ENCODE measurements around the gene RPL31.

The RPL31 gene

GRCh38 chr2:101001691-101002561 is at the start of gene RPL31:
Gene RPL31 (plus strand): TSS chr2:101002289. CDS start chr2:101002702, 413 bp downstream.
- peak; percentile 95 for DNase-seq (ENCODE audit: low spot score)

GRCh38 chr2:100952512-100952911 is 49.6 kb upstream of the RPL31 start:
- DNase-seq (ENCODE audit: low spot score): no peak

GRCh38 chr2:100953406-100954043 is 48.6 kb upstream of the RPL31 start:
- DNase-seq (ENCODE audit: low spot score): no peak

- DNase-seq (ENCODE audit: low spot score): no peak
Observed at GRCh38 chr2:100954044-100954420, 48.1 kb upstream of the RPL31 start.

- DNase-seq (ENCODE audit: low spot score): no peak
Observed at GRCh38 chr2:100955226-100955625, 46.9 kb upstream of the RPL31 start.

GRCh38 chr2:100956081-100956480 is 46.0 kb upstream of the RPL31 start:
- no peak for DNase-seq (ENCODE audit: low spot score)

- DNase-seq (ENCODE audit: low spot score): no peak
Observed at GRCh38 chr2:100957996-100958653, 44.0 kb upstream of the RPL31 start.

GRCh38 chr2:100959225-100959880 is 42.7 kb upstream of the RPL31 start:
- DNase-seq (ENCODE audit: low spot score): no peak

GRCh38 chr2:100960688-100961087 is 41.4 kb upstream of the RPL31 start:
- DNase-seq (ENCODE audit: low spot score): no peak

- no peak for DNase-seq (ENCODE audit: low spot score)
Observed at GRCh38 chr2:100962366-100963025, 39.6 kb upstream of the RPL31 start.

- no peak for DNase-seq (ENCODE audit: low spot score)
Observed at GRCh38 chr2:100963026-100963375, 39.1 kb upstream of the RPL31 start.

- no peak for DNase-seq (ENCODE audit: low spot score)
Observed at GRCh38 chr2:100964222-100964621, 37.9 kb upstream of the RPL31 start.

GRCh38 chr2:100964681-100965169 is 37.4 kb upstream of the RPL31 start:
- no peak for DNase-seq (ENCODE audit: low spot score)

- no peak for DNase-seq (ENCODE audit: low spot score)
Observed at GRCh38 chr2:100965596-100965995, 36.5 kb upstream of the RPL31 start.

GRCh38 chr2:100967716-100968115 is 34.4 kb upstream of the RPL31 start:
- no peak for DNase-seq (ENCODE audit: low spot score)

- no peak for DNase-seq (ENCODE audit: low spot score)
Observed at GRCh38 chr2:100968146-100969145, 33.6 kb upstream of the RPL31 start.

- no peak for DNase-seq (ENCODE audit: low spot score)
Observed at GRCh38 chr2:100969998-100970397, 32.1 kb upstream of the RPL31 start.

GRCh38 chr2:100971221-100971620 is 30.9 kb upstream of the RPL31 start:
- no peak for DNase-seq (ENCODE audit: low spot score)

GRCh38 chr2:100972452-100972851 is 29.6 kb upstream of the RPL31 start:
- no peak for DNase-seq (ENCODE audit: low spot score)

- no peak for DNase-seq (ENCODE audit: low spot score)
Observed at GRCh38 chr2:100974712-100975520, 27.2 kb upstream of the RPL31 start.

Data from ecto neural progenitor cell (in vitro differentiated cells).